Activated naive CD8-positive, alpha-beta T cell treated with anti-CD3 and anti-CD28 coated beads, Interleukin-2, amount 50 U/mL, for 24 hours (primary cell): ENCODE data around the gene DYNC2I2.
A peak's percentile ranks its signal among the peaks of the same experiment; 100 is the strongest.
"Not testable (repeated sequence)": the region's sequence is repeated elsewhere in the genome, so short reads cannot be mapped to it uniquely, and the experiment has no call there.

ENCODE experiments used
- ATAC-seq: fragments of 150-1000 bp; cut with Tn5 transposase; one replicate; pipeline ENCODE4 v1.10.0; 2021
- DNase-seq: peaks from one replicate; pipeline ENCODE4 v3.0.0; 2021
- H3K27ac Mint-ChIP-seq: one replicate; pipeline ENCODE4 v1.8.0; 2021; ENCODE audit warnings: mild to moderate bottlenecking, mixed read lengths
- H3K27me3 Mint-ChIP-seq: one replicate; pipeline ENCODE4 v1.8.0; 2021; ENCODE audit warnings: mixed read lengths
- H3K36me3 Mint-ChIP-seq: one replicate; pipeline ENCODE4 v1.8.0; 2021; ENCODE audit warnings: low read depth, mixed read lengths
- H3K4me1 Mint-ChIP-seq: one replicate; pipeline ENCODE4 v1.8.0; 2021; ENCODE audit warnings: mixed read lengths
- H3K4me3 Mint-ChIP-seq: one replicate; pipeline ENCODE4 v1.8.0; 2021; ENCODE audit warnings: mild to moderate bottlenecking, moderate library complexity, mixed read lengths
- H3K9me3 Mint-ChIP-seq: one replicate; pipeline ENCODE4 v1.8.0; 2021; ENCODE audit warnings: mixed read lengths

DYNC2I2 gene

GRCh38 chr9:128690684-128691034, 34.0 kb upstream of the DYNC2I2 start:
- ATAC-seq: no peak

GRCh38 chr9:128689820-128690683, 33.4 kb upstream of the DYNC2I2 start:
- Mint-ChIP-seq H3K9me3 (no peaks in the 10 kb centered on the region), H3K4me3 (peak overlapping the region; percentile 91), H3K36me3 (peaks cover 45% of the 10 kb centered on the region), H3K4me1 (peaks cover 71% of the 10 kb centered on the region), H3K27me3 (no peaks in the 10 kb centered on the region), H3K27ac (peak overlapping the region; percentile 91)
- peak; percentile 41 for DNase-seq
- ATAC-seq: no peak

More at GRCh38 chr9:128690684-128691034, 34.0 kb upstream of the DYNC2I2 start:
- Mint-ChIP-seq H3K4me1 (peaks cover 65% of the 10 kb centered on the region), H3K27ac (peak overlapping the region; percentile 91), H3K27me3 (no peaks in the 10 kb centered on the region), H3K36me3 (peaks cover 50% of the 10 kb centered on the region), H3K4me3 (peak overlapping the region; percentile 91), H3K9me3 (no peaks in the 10 kb centered on the region)
- no peak for DNase-seq

- ATAC-seq (no peak), DNase-seq (peak; percentile 54)
- Mint-ChIP-seq H3K4me1 (peaks cover 74% of the 10 kb centered on the region), H3K9me3 (no peaks in the 10 kb centered on the region), H3K27me3 (no peaks in the 10 kb centered on the region), H3K27ac (peak overlapping the region; percentile 49), H3K4me3 (peak overlapping the region; percentile 64), H3K36me3 (peaks cover 39% of the 10 kb centered on the region)
These were observed 32.7 kb upstream of the DYNC2I2 start for GRCh38 chr9:128689293-128689774.

GRCh38 chr9:128688501-128689292, 32.0 kb upstream of the DYNC2I2 start, which contains the start of gene SET:
TSS of gene SET (plus strand) at chr9:128689222. CDS start at chr9:128689583, 361 bp downstream.
- Mint-ChIP-seq H3K27me3 (no peaks in the 10 kb centered on the region), H3K36me3 (peaks cover 39% of the 10 kb centered on the region), H3K4me1 (peaks cover 71% of the 10 kb centered on the region), H3K4me3 (peak within 1 kb of the TSS; percentile 91), H3K27ac (peak within 1 kb of the TSS; percentile 92), H3K9me3 (no peaks in the 10 kb centered on the region)
- ATAC-seq: peak; percentile 72
- DNase-seq: peak; percentile 97

- ATAC-seq: no peak
- Mint-ChIP-seq H3K27ac (peak overlapping the region; percentile 92), H3K36me3 (peaks cover 32% of the 10 kb centered on the region), H3K4me3 (peak overlapping the region; percentile 80), H3K27me3 (no peaks in the 10 kb centered on the region), H3K4me1 (peaks cover 64% of the 10 kb centered on the region), H3K9me3 (no peaks in the 10 kb centered on the region)
- DNase-seq: no peak
These were observed 30.8 kb upstream of the DYNC2I2 start for GRCh38 chr9:128687453-128687852.

- H3K36me3 Mint-ChIP-seq: peaks cover 23% of the 10 kb centered on the region
- peak overlapping the region; percentile 99 for H3K27ac Mint-ChIP-seq
- H3K27me3 Mint-ChIP-seq: no peaks in the 10 kb centered on the region
- peak overlapping the region; percentile 100 for H3K4me3 Mint-ChIP-seq
- peak; percentile 39 for DNase-seq
- ATAC-seq: peak; percentile 27
- peaks cover 54% of the 10 kb centered on the region for H3K4me1 Mint-ChIP-seq
- H3K9me3 Mint-ChIP-seq: no peaks in the 10 kb centered on the region
These were observed 29.2 kb upstream of the DYNC2I2 start for GRCh38 chr9:128685636-128686489.

GRCh38 chr9:128684325-128685199, 27.9 kb upstream of the DYNC2I2 start:
- peak; percentile 84 for DNase-seq
- H3K27ac Mint-ChIP-seq: peak overlapping the region; percentile 99
- H3K4me3 Mint-ChIP-seq: peak overlapping the region; percentile 100
- no peaks in the 10 kb centered on the region for H3K9me3 Mint-ChIP-seq
- ATAC-seq: peak; percentile 59
- H3K36me3 Mint-ChIP-seq: peaks cover 16% of the 10 kb centered on the region
- peaks cover 54% of the 10 kb centered on the region for H3K4me1 Mint-ChIP-seq
- H3K27me3 Mint-ChIP-seq: no peaks in the 10 kb centered on the region

GRCh38 chr9:128684065-128684324, 27.3 kb upstream of the DYNC2I2 start:
- no peaks in the 10 kb centered on the region for H3K9me3 Mint-ChIP-seq
- H3K36me3 Mint-ChIP-seq: peaks cover 16% of the 10 kb centered on the region
- peak overlapping the region; percentile 100 for H3K4me3 Mint-ChIP-seq
- H3K27ac Mint-ChIP-seq: peak overlapping the region; percentile 99
- ATAC-seq (no peak), DNase-seq (no peak)
- H3K4me1 Mint-ChIP-seq: peaks cover 54% of the 10 kb centered on the region
- H3K27me3 Mint-ChIP-seq: no peaks in the 10 kb centered on the region

GRCh38 chr9:128683340-128684064, 26.9 kb upstream of the DYNC2I2 start:
- no peaks in the 10 kb centered on the region for H3K27me3 Mint-ChIP-seq
- peak; percentile 63 for DNase-seq

GRCh38 chr9:128677794-128678193, 21.1 kb upstream of the DYNC2I2 start:
- peaks cover 5% of the 10 kb centered on the region for H3K4me1 Mint-ChIP-seq
- H3K27ac Mint-ChIP-seq: no peak overlapping the region

More at GRCh38 chr9:128683340-128684064, 26.9 kb upstream of the DYNC2I2 start:
- peak; percentile 10 for ATAC-seq
- Mint-ChIP-seq H3K4me1 (peaks cover 53% of the 10 kb centered on the region), H3K36me3 (peaks cover 16% of the 10 kb centered on the region), H3K9me3 (no peaks in the 10 kb centered on the region), H3K27ac (peak overlapping the region; percentile 99), H3K4me3 (peak overlapping the region; percentile 100)

GRCh38 chr9:128675382-128675781, 18.7 kb upstream of the DYNC2I2 start:
- DNase-seq (no peak), ATAC-seq (no peak)
- no peaks in the 10 kb centered on the region for H3K27me3 Mint-ChIP-seq
- peaks cover 2% of the 10 kb centered on the region for H3K36me3 Mint-ChIP-seq
- H3K4me1 Mint-ChIP-seq: no peaks in the 10 kb centered on the region
- no peak overlapping the region for H3K27ac Mint-ChIP-seq
- no peaks in the 10 kb centered on the region for H3K9me3 Mint-ChIP-seq
- H3K4me3 Mint-ChIP-seq: no peak overlapping the region

More at GRCh38 chr9:128677794-128678193, 21.1 kb upstream of the DYNC2I2 start:
- H3K36me3 Mint-ChIP-seq: peaks cover 6% of the 10 kb centered on the region
- DNase-seq (no peak), ATAC-seq (no peak)
- no peaks in the 10 kb centered on the region for H3K27me3 Mint-ChIP-seq
- no peak overlapping the region for H3K4me3 Mint-ChIP-seq
- H3K9me3 Mint-ChIP-seq: no peaks in the 10 kb centered on the region

- Mint-ChIP-seq H3K27ac (no peak overlapping the region), H3K4me1 (no peaks in the 10 kb centered on the region), H3K27me3 (no peaks in the 10 kb centered on the region), H3K36me3 (no peaks in the 10 kb centered on the region), H3K9me3 (no peaks in the 10 kb centered on the region), H3K4me3 (no peak overlapping the region)
- DNase-seq (no peak), ATAC-seq (no peak)
These were observed 13.1 kb upstream of the DYNC2I2 start for GRCh38 chr9:128669786-128670185.

GRCh38 chr9:128666481-128666941, 9.9 kb upstream of the DYNC2I2 start:
- not testable (repeated sequence) for ATAC-seq, H3K4me3 Mint-ChIP-seq, H3K9me3 Mint-ChIP-seq, H3K27ac Mint-ChIP-seq, H3K4me1 Mint-ChIP-seq, H3K27me3 Mint-ChIP-seq, DNase-seq, H3K36me3 Mint-ChIP-seq
